Measurements from ENCODE around the gene JAK2.
"Not testable (repeated sequence)": the region's sequence is repeated elsewhere in the genome, so short reads cannot be mapped to it uniquely, and the experiment has no call there.

JAK2 gene

GRCh38 chr9:5041390-5042115 lies 56.5 kb downstream of the JAK2 start:
- DNase-seq (ENCODE audit: low read depth, low spot score): no peak

- no peak for DNase-seq (ENCODE audit: low read depth, low spot score)
Measured at GRCh38 chr9:5042661-5043178, 57.6 kb downstream of the JAK2 start.

DNA sequence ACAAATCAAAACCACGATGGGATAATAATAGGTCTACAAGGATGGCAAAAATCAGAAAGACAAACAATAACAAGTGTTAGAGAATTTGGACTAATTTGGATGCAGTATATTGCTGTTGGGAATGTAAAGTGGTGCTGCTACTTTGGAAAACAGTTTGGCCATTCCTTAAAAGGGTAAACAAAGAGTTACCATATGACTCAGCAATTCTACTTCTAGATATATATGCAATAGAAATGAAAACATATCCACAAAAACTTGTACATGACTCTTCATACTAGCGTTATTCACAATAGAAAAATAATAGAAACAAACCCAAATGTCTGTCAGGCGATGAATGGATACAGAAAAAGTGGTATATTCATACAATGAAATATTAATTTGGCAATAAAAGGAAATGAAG lies 58.3 kb downstream of the JAK2 start:
- no peak for DNase-seq (ENCODE audit: low read depth, low spot score)

- DNase-seq (ENCODE audit: low read depth, low spot score): no peak
Measured at GRCh38 chr9:5044160-5044559, 59.1 kb downstream of the JAK2 start.

GRCh38 chr9:5052838-5053237 lies 67.8 kb downstream of the JAK2 start:
- no peak for DNase-seq (ENCODE audit: low read depth, low spot score)

DNA sequence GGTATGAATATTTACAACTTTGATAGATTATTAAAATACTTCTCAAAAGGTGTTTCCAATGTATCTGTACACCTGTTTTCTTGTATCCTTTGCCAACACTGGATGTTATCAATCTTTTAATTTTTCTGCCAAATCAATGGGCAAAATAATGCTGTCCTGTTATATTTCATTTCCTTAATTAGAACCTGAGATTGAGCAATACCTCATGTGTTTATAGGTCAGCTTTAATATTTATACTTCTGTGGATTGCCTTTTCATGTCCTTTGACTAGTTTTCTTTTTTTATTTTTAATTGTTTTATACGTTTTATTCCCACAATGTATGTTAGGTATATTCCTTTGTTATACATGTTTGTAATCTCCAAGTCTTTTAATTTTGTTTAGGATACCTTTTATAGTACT lies 77.6 kb downstream of the JAK2 start:
- DNase-seq (ENCODE audit: low read depth, low spot score): no peak

GRCh38 chr9:5072871-5073270 lies 87.8 kb downstream of the JAK2 start:
- no peak for DNase-seq (ENCODE audit: low read depth, low spot score)

- DNase-seq (ENCODE audit: low read depth, low spot score): no peak
Measured at GRCh38 chr9:5073701-5074100, 88.6 kb downstream of the JAK2 start.

DNA sequence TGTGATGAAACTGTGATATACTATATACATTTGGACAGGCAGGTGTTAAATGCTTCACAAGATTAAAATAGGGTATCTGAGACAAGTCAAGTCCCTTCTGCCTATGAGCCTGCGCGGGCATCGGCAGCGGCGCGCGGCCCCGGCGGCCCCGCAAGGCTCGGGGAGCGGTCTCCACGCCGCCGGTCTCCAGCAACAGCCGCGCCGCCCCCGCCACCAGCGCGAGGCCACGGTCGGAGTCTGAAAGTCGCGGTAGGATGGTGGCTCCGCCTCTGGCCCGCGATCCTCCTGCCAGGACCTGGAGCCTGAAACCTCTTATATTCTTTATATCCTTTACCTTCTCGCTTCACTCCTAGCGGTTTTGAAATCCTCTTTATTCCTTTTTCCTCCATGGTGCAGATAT lies 100.9 kb downstream of the JAK2 start:
- no peak for DNase-seq (ENCODE audit: low read depth, low spot score)

- no peak for DNase-seq (ENCODE audit: low read depth, low spot score)
Measured at GRCh38 chr9:5089737-5090136, 104.7 kb downstream of the JAK2 start.

DNA sequence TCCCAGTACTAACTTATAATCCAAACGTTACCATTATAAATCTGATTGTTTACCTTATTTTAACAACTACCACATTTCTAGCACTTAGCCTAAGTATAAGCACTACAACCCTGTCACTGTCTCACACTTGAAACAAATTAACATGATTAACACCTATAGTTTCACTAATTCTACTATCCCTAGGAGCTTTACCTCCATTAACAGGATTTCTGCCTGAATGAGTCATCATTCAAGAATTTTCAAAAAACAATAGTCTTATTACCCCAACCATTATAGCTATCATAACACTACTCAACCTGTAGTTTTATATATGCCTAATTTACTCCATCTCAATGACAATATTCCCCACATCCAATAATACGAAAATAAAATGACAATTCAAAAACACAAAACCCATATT lies 110.7 kb downstream of the JAK2 start:
- no peak for DNase-seq (ENCODE audit: low read depth, low spot score)

DNA sequence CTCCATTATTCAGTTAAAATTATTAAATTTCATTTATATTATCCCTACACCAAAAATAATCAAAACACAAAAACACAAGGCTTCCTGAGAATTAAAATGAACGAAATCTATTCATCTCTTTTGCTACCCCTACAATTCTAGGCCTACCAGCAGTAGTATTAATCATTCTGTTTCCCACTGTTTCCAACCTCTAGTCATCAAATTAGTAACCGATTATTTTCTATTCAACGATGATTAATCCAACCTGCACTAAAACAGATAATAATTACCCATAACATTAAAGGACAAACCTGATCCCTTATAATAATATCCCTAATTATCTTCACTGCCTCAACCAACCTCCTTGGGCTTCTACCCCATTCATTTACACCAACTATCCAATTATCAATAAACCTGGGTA lies 114.4 kb downstream of the JAK2 start:
- DNase-seq (ENCODE audit: low read depth, low spot score): no peak

GRCh38 chr9:5101127-5101526 lies 116.1 kb downstream of the JAK2 start:
- not testable (repeated sequence) for DNase-seq (ENCODE audit: low read depth, low spot score)

GRCh38 chr9:5106517-5106916 lies 121.4 kb downstream of the JAK2 start:
- DNase-seq (ENCODE audit: low read depth, low spot score): not testable (repeated sequence)

- no peak for DNase-seq (ENCODE audit: low read depth, low spot score)
Measured at GRCh38 chr9:5110867-5111681, 126.0 kb downstream of the JAK2 start.

GRCh38 chr9:5111696-5112095 lies 126.6 kb downstream of the JAK2 start:
- no peak for DNase-seq (ENCODE audit: low read depth, low spot score)

DNA sequence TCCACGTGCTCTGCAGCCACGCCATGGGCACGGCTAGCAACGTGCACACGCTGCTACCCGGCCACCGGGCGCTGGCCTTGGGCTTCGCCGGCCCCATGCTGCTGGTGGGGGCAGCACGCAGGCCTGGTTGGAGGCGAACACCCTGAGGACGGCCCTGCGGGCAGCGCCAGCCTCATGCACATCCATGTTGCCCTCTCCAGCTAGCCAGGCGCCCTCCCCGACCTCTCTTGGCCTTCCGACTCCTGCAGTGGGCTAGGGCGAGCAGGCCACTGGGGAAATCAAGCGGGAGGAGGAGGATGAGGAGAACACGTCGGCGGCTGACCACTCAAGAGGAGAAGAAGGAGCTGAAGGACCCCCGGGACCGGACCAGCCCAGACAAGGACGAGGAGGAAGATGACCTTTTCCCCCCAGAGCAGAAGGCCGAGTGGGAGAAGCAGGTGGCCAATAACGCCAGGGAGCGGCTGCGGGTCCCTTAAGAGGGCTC lies 127.1 kb downstream of the JAK2 start:
- DNase-seq (ENCODE audit: low read depth, low spot score): no peak

DNA sequence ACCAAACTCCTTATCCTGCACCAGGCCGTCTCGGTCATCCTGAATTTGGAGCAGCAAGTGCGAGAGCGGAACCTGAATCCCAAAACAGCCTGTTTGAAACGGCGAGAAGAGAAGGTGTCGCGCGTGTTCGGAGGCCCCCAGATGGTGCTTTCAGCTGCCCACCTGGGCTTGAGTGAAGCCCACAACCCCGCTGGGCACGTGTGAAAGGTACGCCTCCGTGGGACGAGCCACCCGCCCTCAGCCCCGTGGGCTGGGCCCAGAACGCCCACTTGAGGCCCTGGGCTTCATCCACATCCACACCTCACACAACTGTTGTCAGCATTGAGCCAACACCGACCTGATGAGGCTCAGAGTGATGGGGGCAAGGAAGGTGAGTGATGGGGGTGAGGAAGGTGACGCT lies 127.6 kb downstream of the JAK2 start:
- DNase-seq (ENCODE audit: low read depth, low spot score): no peak

DNA sequence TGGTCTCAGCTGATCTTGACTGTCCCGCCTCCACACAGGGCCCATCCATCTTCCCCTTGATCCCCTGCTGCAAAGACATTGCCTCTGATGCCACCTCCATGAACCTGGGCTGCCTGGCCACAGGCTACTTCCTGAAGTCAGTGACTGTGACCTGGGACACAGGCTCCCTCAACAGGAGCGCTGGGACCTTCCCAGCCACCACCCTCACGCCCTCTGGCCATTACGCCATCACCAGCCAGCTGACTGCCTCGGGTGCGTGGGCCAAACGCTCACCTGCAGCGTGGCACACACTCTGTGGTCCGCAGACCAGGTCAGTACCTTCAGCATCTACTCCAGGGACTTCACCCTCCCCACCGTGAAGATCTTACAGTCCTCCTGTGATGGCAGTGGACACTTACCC lies 128.5 kb downstream of the JAK2 start:
- no peak for DNase-seq (ENCODE audit: low read depth, low spot score)

GRCh38 chr9:5113994-5114748 lies 129.1 kb downstream of the JAK2 start:
- no peak for DNase-seq (ENCODE audit: low read depth, low spot score)

GRCh38 chr9:5122116-5122515 lies 137.0 kb downstream of the JAK2 start:
- no peak for DNase-seq (ENCODE audit: low read depth, low spot score)

DNA sequence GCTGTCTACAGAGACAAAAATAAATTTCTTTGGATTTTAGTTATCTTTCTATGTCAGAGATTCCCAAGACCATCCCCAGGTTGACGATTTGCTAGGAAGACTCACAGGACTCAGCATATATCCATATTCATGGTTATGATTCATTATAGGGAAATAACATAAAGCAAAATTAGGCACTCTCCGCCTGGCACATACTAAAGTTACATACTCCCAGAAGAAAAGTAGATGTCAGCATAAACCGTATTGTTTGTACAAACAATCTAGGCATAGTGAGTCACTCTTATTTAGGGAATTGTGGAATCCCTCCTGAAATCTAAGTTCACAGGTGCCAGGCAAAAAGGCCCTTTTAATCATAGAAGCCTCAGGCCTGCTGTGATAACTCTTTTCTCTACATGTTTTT lies 137.4 kb downstream of the JAK2 start:
- DNase-seq (ENCODE audit: low read depth, low spot score): no peak

Data from iPS DF 19.7 (cell line).